H4 (cell line): ENCODE data around the gene WDR35. TPM values are rescaled to one million over a fixed set of nuclear protein-coding genes. Genes with fewer than 3 reads are reported as not detected.
"Not testable (repeated sequence)": the region's sequence is repeated elsewhere in the genome, so short reads cannot be mapped to it uniquely, and the experiment has no call there.

Experiments
- DNase-seq: peaks from one replicate; pipeline ENCODE4 v3.0.0-alpha.2; 2015; ENCODE audit warnings: low spot score
- total RNA-seq: library from RNA; depleted of rRNA; stranded (reverse); fragments of >200 nt; shearing (Covaris generic); gene quantifications from 2 replicates; pipeline ENCODE4 v1.2.3, GENCODE V29; 2014

WDR35 gene
- total RNA-seq, 1 experiment from 2014 or later = 4.1 TPM

DNA sequence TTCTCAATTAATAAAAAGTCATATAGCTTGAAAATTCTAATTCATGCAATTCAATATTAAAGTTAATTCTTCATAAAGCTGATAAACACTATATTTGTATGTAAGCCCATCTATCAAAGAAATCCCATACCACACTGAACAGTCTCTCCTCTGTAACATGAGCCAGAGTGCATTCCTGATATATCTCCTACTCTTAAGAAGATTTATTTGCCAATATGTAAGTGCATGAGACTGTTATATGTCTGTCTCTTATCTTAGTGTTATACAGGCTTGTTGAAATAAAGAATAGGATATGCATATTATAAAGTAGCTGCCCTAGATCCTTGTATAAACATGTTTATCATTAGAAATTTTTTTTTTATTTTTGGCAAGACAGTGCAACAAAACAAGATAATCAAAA is 47.7 kb downstream of the WDR35 start:
- no peak for DNase-seq

DNA sequence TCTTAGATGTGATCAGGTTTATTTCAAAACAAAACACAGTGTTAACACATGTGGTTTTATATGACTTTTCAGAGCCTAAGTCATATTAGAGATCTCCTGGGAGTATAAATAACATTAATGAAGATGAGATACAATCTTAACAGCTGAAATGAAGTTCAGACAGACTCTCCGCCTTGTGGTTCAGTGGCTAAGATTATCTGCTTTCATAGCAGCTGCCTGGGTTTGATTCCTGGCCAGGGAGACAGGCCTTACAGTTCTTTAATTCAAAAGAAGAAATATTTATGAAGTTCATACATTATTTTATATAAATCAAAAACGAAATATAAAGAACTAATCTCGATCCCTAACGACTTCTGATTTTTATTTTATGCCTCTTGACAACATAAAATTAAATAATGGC is 52.9 kb downstream of the WDR35 start:
- no peak for DNase-seq

- no peak for DNase-seq
Observed at GRCh38 chr2:19936203-19936602, 53.7 kb downstream of the WDR35 start.

DNA sequence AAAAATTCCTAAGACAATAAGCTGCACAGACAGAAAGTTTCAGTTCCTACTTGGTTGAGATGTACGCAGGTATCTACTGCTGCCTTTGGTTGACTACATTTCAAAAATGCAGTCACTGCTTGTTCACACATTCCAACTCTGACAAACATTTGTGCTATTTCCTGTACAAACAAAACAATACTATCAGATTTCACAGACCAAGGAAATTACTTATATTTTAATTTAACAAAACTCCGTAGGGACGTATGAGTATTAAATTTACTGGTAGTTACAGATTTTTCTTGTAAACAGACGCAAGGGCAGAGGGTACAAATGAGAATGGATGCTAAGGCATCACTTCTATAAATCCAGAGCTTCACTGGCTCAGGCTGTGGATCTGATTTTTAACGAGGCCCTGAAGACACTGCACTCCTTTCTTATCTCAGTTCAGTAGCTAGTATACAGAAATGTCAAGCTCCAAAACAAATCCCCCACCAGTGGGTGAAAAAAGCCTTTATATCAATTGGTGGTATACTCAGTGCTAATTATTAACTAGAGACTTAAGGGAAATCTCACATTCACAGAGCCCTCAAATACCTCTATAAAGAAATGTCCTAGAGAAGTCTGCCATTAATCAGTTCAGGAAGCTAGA is 56.4 kb downstream of the WDR35 start:
- peak; percentile 10 for DNase-seq

GRCh38 chr2:19932928-19933327 is 57.0 kb downstream of the WDR35 start:
- DNase-seq = no peak

- no peak for DNase-seq
Observed at GRCh38 chr2:19929226-19929625, 60.7 kb downstream of the WDR35 start.

GRCh38 chr2:19927816-19928215 is 62.1 kb downstream of the WDR35 start:
- DNase-seq = not testable (repeated sequence)

- DNase-seq = not testable (repeated sequence)
Observed at GRCh38 chr2:19924526-19924925, 65.4 kb downstream of the WDR35 start.

- not testable (repeated sequence) for DNase-seq
Observed at GRCh38 chr2:19922188-19922587, 67.7 kb downstream of the WDR35 start.

DNA sequence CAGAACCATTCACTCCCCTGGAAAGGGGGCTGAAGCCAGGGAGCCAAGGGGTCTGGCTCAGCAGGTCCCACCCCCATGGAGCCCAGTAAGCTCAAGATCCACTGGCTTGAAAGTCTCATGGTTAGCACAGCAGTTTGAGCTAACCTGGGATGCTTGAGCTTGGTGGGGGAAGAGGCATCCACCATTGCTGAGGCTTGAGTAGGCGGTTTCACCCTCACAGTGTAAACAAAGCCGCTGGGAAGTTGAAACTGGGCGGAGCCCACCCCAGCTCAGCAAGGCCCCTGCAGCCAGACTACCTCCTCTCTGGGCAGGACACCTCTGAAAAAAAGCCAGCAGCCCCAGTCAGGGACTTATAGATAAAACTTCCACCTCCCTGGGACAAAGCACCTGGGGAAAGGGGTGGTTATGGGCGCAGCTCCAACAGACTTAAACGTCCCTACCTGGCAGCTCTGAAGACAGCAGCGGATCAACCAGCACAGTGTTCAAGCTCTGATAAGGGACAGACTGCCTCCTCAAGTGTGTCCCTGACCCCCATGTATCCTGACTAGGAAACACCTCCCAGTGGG is 73.4 kb downstream of the WDR35 start:
- no peak for DNase-seq

DNA sequence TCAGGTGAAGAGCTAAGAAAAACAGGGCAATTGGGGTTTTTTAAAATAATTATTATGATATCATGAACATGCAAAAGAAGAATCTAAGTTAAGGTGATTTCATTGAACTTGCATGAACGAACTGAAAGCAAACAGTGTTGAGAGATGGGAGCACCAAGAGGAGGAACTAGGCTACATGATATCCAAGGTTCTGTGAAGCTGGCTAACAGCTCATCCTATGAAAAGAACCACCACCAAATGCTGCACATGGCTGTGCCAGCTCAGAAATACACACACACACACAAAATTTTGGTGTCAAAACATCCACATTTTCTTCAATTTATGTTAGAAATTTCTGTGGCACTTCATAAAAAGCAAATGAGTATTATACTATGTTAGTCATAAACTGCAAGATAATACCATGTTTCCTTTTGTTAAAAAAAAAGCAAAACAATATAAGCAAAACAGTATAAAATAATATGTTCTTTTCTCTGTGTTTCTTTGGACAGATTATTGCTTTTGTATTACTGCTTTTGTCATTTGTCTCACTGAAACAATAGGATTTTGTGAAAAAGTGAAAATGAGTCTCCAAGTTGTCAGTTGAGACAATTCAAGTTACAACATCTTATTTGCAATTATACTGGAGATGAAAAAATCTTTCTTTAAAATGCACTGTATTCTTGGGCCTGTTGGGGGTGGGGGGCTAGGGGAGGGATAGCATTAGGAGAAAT is 75.5 kb downstream of the WDR35 start:
- DNase-seq = no peak

- DNase-seq = peak; percentile 57
Observed at GRCh38 chr2:19911808-19912509, 77.9 kb downstream of the WDR35 start.

GRCh38 chr2:19902216-19902740 is 87.6 kb downstream of the WDR35 start:
- DNase-seq = no peak

DNA sequence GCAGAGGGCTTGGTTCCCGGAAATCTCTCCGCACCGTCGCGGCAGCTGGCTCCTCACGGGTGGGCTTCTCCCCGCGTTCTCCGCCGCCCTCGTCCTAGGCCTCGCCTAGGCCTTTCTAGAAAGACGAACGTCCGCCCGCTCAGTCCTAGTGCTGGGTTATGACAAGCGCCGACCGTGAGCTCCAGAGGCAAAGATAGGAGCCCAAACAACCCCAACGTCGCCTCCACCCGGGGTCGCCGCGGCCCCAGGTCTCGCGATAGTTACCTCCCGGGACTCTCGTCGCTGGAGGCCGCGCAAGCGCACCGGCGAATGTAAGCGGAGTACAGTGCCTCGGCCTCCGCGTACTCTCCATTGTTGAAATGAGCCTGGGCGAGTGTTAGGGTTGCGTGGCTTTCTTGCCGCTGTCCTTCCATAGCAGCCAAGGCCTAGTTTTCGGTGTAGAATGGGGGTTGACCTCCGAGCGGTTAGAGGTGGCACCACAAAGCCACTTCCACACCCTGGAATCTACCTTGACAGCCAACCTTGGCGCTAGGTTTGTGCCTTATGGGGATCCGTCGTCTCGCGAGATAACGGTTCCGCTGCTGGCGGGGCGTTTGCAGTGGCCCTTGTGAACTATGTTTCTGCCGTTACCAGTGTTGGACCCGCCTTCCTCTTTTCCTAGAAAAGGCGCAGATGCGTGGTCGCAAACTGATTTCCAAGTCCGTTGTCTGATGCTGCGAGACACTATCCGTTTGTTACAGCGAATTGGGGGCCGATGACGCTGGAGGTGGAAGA is 88.3 kb downstream of the WDR35 start, which contains the start of gene TTC32:
TSS of gene TTC32 (minus strand) at position 542 of the 774 bp plus-strand sequence. CDS start at position 413, 129 bp downstream.
- DNase-seq = peak; percentile 81

- no peak for DNase-seq
Observed at GRCh38 chr2:19900931-19901441, 88.9 kb downstream of the WDR35 start.

DNA sequence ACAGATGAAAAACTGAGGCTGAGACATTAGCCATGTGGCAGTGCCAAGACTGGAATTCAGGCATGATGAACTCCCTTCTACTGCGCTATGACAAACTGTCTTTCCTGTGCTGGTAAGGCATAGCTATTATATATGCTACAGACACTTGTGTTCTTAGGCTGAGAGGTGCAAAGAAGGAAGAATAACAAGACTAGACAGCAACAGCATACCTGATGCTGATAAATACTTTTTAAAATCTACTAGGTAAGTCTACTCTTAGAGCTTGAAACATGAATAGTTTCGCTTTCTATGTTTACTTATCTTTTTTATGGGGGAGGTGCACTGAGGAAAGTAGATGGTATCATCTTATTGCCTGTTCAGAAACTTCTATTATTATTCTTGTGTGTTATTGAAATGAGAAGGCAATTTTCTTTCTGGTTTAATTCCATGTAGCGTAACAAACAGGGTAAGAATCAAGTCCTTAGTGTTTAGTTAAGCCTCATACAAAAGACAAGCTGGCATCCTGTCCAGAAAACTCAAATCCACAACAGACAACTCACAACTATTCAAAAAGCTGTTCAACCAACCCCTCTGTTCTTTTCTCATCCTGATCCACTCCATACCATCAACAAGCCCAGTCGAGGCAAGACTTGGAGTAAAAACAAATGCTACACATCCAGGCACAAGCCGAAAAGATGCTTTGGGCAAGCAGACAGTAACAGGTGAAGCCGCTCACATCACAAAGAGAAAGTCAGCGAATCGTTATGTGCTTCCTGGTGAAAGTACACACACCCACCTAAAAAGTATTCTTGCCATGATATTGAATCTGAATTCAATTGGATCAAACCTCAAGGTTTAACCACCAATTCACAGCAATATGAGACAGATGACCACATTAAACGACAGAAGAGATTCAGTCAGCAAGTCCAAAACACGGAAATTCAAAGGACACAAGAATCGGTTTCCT is 89.6 kb downstream of the WDR35 start:
- no peak for DNase-seq

DNA sequence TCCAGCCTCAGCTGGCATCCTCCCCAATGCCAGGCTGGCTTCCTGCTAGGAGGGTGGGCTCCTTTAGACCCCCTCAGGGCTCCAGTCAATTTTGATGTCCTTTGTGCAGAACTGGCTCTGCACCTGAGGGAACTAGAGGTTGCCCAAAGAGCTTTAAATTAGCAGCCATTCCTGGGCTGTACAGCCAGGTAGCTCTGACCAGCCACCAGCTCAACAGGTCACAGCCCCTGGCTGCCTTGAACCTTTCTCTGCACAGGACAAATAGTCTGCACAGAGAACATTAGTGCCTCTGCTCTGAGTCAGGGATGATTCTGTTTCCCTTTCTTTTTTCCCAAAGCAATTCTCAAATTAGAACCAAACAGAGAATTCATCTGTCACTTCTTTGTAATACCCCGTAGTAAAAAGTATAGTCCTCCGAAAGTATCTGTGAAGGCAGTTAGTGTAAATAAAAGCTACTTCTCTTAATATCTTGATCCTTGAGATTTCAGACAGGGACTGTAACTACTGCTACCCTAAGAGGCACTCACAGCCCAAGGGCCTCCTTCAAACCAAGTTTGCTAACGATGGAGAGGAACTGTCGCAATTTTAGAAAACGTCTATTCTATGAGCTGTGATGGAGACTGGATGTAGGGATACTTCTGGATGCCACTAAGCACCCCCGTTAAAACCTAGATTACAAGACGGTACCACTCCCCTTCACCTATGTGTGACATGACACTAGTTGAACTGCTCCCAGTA is 91.1 kb downstream of the WDR35 start:
- no peak for DNase-seq

- no peak for DNase-seq
Observed at GRCh38 chr2:19897623-19898245, 92.2 kb downstream of the WDR35 start.

DNA sequence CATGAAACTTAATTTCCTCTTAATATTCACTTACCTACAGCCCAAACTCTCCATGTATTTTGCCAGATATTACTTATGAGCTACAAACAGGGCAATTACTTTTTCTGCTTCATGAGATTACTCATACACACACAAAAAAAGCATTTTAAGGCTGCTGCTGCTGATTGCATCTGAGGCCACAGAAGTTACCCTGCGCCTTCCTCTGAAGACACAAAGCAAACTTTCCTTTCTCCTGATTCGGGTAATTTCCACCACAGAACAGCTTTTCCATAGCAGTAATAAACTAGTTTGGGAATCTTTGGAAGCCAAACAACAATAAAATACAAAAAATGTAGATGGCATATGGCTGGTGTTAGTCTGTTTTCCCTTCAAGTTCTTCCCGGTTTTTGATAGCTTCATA is 94.4 kb downstream of the WDR35 start:
- DNase-seq = no peak
